Stimulated activated CD4-positive, alpha-beta T cell treated with anti-CD3 and anti-CD28 coated beads, Interleukin-1b, Interleukin-23, amount 100 ng/mL, for 24 hours (primary cell): Measurements from ENCODE around the gene ATL2.
"Not testable (repeated sequence)": the region's sequence is repeated elsewhere in the genome, so short reads cannot be mapped to it uniquely, and the experiment has no call there.

Experiments used
- DNase-seq, 4 experiments: peaks; one replicate each; pipeline ENCODE4 v3.0.0-alpha.2; 2020; ENCODE audit warnings: low read depth in 4 of 4, low spot score in 1 of 4

The ATL2 gene

GRCh38 chr2:38277245-38278116, 99.6 kb downstream of the ATL2 start:
- no peak for DNase-seq

DNA sequence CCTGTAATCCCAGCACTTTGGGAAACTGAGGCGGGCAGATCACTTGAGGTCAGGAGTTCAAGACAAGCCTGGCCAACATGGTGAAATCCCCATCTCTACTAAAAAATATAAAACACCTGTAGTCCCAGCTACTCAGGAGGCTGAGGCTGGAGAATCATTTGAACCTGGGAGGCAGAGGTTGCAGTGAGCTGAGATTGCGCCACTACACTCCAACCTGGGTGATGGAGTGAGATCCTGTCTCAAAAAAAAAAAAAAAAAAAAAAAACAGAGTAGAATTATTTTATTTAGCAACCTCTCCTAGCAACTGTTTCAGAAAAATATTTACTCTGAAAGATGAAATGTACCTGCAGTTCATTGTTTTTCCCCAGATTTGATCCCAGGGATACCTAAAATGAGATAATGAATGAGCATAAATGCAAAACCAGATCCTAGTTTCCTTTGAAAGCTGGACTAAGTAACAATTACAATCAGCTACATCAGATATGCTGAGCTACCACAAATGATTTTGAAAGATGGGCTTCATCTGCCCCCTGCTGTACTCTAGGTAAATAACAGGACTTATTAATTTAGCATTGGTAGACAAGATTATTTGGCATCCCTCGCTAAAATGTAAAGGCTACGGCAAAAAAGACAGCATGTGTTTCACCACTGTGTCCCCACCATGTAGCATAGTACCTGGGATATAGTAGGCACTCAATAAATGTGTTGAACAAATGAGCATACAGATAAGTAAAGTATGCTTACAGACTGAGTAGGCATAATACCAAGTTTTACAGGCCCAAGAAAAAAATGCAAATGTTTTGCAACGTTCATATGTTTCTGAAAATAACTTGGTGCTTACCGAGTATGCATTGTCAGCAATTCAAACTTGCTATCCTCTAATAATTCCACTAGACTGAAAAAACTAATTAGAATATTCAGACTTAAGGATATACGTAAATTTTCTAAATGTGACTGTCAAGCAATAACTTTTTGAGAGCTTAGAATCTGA, 102.5 kb downstream of the ATL2 start:
- no peak for DNase-seq

- no peak for DNase-seq
These were observed 105.4 kb downstream of the ATL2 start for GRCh38 chr2:38271697-38272096.

- DNase-seq: no peak
These were observed 107.7 kb downstream of the ATL2 start for GRCh38 chr2:38269421-38269820.

DNA sequence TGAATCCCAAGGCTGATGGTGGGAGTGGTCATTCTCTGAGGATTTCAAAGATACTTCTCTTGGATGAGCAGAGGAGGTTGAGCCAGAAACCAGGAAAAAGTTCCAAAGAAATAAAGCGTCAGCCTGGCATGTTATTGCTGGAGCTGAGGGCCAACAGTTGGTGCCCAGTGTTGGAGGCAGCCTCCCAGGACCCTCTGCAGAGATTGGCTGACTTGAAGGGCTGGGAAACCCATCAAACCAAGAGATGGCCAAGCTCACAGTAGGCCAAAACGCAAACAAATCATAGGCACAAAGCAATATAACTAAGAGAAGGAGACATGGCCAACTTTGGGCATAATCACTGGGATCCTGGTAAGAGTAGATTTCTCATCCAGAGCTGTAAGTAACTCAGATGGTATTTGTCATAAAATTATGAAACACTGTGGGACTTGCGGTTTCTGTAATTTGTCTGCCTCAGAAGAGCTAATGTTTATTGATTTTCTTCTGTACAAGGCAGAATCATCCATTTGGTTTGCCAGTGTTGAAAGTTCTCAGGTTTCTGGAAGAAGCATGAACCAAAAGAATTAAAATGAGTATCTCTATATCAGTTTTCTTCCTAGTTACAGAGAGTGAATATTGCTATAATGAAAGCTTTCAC, 108.3 kb downstream of the ATL2 start:
- no peak for DNase-seq

- DNase-seq: no peak
These were observed 109.1 kb downstream of the ATL2 start for GRCh38 chr2:38268001-38268400.

GRCh38 chr2:38267270-38267925, 109.7 kb downstream of the ATL2 start:
- no peak for DNase-seq

DNA sequence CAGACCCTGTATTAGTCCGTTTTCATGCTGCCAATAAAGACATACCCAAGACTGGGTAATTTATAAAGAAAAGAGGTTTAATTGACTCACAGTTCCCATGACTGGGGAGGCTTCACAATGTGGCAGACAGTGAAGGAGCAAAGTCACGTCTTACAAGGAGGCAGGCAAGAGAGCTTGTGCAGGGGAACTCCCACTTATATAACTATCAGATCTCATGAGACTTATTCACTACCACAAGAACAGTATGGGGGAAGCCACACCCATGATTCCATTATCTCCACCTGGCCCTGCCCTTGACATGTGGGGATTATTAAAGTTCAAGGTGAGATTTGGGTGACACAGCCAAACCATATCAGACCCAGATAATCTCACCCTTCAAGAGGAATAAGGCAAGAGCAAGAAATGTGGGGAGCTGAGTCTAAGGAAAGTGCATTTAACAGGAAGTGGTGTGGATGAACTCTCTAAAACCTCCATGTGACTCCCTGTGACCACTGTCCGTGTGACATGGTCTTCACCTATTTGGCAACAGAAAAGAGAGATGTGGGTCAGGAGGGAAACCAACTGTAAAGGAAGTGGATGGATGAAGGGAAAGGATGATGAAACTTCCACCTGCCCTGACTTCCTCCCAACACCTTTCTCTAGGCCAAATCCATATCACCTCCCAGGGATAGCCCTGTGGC, 110.6 kb downstream of the ATL2 start:
- DNase-seq: no peak

DNA sequence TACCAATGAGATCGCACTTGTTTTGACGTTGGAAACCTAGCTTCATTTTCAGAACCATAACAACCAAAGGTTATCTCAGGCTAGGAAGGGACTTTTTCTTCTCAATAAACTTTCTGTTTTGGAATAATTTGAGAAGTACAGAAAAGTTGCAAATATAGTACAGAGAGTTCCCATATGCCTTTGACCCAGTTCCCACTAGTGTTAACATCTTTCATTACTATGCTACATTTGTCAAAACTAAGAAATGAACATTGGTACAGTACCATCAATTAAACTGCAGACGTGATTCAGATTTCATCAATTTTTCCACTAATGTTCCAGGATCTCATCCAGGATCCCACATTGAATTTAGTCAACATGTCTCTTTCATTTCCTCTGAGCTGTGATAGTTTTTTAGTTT, 111.6 kb downstream of the ATL2 start:
- no peak for DNase-seq

- DNase-seq: no peak
These were observed 112.5 kb downstream of the ATL2 start for GRCh38 chr2:38264396-38265221.

GRCh38 chr2:38263293-38263692, 113.8 kb downstream of the ATL2 start:
- no peak for DNase-seq

- DNase-seq: no peak
These were observed 114.8 kb downstream of the ATL2 start for GRCh38 chr2:38262069-38262871.

DNA sequence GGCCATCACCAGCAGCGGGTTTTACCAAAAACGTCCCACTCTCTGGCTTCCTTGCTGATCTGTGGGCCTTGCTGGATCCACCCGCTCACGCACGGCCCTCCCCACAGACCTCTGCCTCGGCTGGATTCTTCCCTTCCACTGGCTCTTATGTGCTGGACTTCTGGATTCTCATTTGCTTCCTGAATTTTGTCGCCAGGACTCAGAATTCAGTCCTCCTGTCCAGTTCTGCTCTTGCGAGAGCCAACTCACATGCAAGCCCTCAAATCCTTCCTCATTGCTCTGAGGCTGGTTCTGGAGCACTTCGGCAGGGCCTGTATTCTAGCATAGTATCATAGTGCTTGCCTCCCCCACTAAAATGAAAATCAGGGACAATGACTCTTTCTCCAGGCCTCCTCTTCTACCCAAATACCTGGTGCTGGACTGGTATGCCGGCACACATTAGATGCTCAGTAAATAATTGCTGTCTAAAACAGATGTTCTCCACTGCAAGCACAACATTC, 115.5 kb downstream of the ATL2 start:
- DNase-seq: no peak

- no peak for DNase-seq
These were observed 116.1 kb downstream of the ATL2 start for GRCh38 chr2:38260972-38261371.

DNA sequence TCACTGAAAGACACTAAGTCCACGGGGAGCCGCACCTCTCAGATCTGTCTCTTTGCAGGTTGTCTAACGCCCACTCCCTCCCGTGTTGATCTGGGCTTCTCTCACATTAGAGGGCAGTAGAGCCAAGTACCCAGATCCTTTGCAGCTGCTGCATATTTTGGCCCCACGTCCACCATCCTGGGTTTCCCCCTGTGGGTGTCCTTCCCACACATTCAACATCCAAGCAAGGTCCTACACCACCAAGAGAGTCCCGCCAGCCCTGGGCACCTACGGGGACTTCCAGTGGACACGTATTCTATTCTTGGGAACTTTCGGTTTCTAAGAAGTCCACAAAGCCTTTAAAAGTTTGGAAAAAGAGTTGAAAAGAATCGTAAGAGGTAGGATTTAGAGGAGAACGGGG, 116.6 kb downstream of the ATL2 start:
- no peak for DNase-seq

GRCh38 chr2:38259311-38259710, 117.8 kb downstream of the ATL2 start:
- DNase-seq: no peak

- not testable (repeated sequence) for DNase-seq
These were observed 119.4 kb downstream of the ATL2 start for GRCh38 chr2:38257680-38258079.

DNA sequence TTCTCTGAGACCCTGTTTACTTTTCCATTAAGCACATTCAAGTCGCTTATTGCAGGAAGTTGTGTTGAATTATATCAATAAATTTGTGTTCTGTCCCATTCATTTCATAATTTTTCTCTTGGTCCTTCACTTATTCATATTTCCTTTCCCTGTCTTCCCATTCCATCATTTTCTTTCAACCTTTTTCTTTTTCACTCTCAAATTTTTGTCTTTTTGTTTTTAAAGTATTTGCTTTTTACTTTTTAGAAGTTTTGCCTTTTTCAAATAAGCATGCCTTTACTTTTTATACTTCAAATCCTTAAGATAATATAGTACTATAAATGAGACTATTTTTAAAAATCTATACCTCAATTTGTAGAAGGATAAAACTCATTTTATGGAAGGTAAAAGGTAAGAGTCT, 120.5 kb downstream of the ATL2 start:
- DNase-seq: no peak
